H9 (cell line): Measurements from ENCODE around the gene SLC29A4. TPM values are rescaled to one million over a fixed set of nuclear protein-coding genes. Genes with fewer than 3 reads are reported as not detected.
"Not testable (repeated sequence)": the region's sequence is repeated elsewhere in the genome, so short reads cannot be mapped to it uniquely, and the experiment has no call there.

Source experiments
- DNase-seq: peaks from one replicate; pipeline ENCODE4 v3.0.0-alpha.2; 2017
- H2AFZ ChIP-seq: one replicate; pipeline ENCODE4 v1.6.1; 2013; ENCODE audit warnings: mild to moderate bottlenecking, low read length, control low read depth, moderate library complexity
- H2AK5ac ChIP-seq: 2 replicates; pipeline ENCODE4 v1.6.1; 2013; ENCODE audit warnings: low read length, control low read depth, mixed read lengths; ENCODE audit not compliant: insufficient read length
- H2BK120ac ChIP-seq: one replicate; pipeline ENCODE4 v1.6.1; 2013; ENCODE audit warnings: low read depth, mild to moderate bottlenecking, low read length, control low read depth, inconsistent platforms; ENCODE audit not compliant: poor library complexity, severe bottlenecking
- H2BK12ac ChIP-seq: 2 replicates; pipeline ENCODE4 v1.6.1; 2013; ENCODE audit warnings: low read length, control low read depth, mixed read lengths, low read depth; ENCODE audit not compliant: insufficient read length
- H2BK15ac ChIP-seq: 2 replicates; pipeline ENCODE4 v1.6.1; 2013; ENCODE audit warnings: low read depth, low read length, control low read depth
- H2BK20ac ChIP-seq: one replicate; pipeline ENCODE4 v1.6.1; 2013; ENCODE audit warnings: low read depth, mild to moderate bottlenecking, low read length, control low read depth, inconsistent platforms; ENCODE audit not compliant: poor library complexity, severe bottlenecking
- H2BK5ac ChIP-seq: 2 replicates; pipeline ENCODE4 v1.6.1; 2013; ENCODE audit warnings: low read length, control low read depth, mixed read lengths; ENCODE audit not compliant: insufficient read length
- H3K14ac ChIP-seq: 2 replicates; pipeline ENCODE4 v1.6.1; 2013; ENCODE audit warnings: low read length, control low read depth; ENCODE audit not compliant: insufficient read depth
- H3K18ac ChIP-seq: 2 replicates; pipeline ENCODE4 v1.6.1; 2013; ENCODE audit warnings: low read depth, mild to moderate bottlenecking, mixed read lengths, low read length, control low read depth; ENCODE audit not compliant: insufficient read length
- H3K23ac ChIP-seq: 2 replicates; pipeline ENCODE4 v1.6.1; 2013; ENCODE audit warnings: low read length, control low read depth, mixed read lengths, low read depth; ENCODE audit not compliant: insufficient read length
- H3K23me2 ChIP-seq: 2 replicates; pipeline ENCODE4 v1.6.1; 2013; ENCODE audit warnings: low read depth, mild to moderate bottlenecking, mixed read lengths, low read length, control low read depth; ENCODE audit not compliant: insufficient read length, poor library complexity, severe bottlenecking
- H3K27ac ChIP-seq: 2 replicates; pipeline ENCODE4 v1.5.1; 2013; ENCODE audit warnings: low read length, control low read depth, mixed read lengths, low read depth; ENCODE audit not compliant: insufficient read length
- H3K27me3 ChIP-seq: 2 replicates; pipeline ENCODE4 v1.6.1; 2013; ENCODE audit warnings: low read length, control low read depth, inconsistent platforms; ENCODE audit not compliant: insufficient read depth
- H3K4ac ChIP-seq: 2 replicates; pipeline ENCODE4 v1.6.1; 2013; ENCODE audit warnings: low read depth, mild to moderate bottlenecking, control low read depth, inconsistent platforms, low read length, moderate library complexity
- H3K4me1 ChIP-seq: 2 replicates; pipeline ENCODE4 v1.6.1; 2013; ENCODE audit warnings: low read length, control low read depth, inconsistent platforms; ENCODE audit not compliant: insufficient read depth
- H3K4me2 ChIP-seq: 2 replicates; pipeline ENCODE4 v1.6.1; 2013; ENCODE audit warnings: low read length, control low read depth, mixed read lengths; ENCODE audit not compliant: insufficient read length, insufficient read depth
- H3K56ac ChIP-seq: 2 replicates; pipeline ENCODE4 v1.6.1; 2013; ENCODE audit warnings: low read depth, mild to moderate bottlenecking, mixed read lengths, low read length, control low read depth; ENCODE audit not compliant: insufficient read length
- H3K79me1 ChIP-seq: 2 replicates; pipeline ENCODE4 v1.6.1; 2013; ENCODE audit warnings: low read depth, mild to moderate bottlenecking, moderate library complexity, low read length, control low read depth, inconsistent platforms; ENCODE audit not compliant: insufficient read depth, poor library complexity, severe bottlenecking
- H3K79me2 ChIP-seq: 2 replicates; pipeline ENCODE4 v1.6.1; 2013; ENCODE audit warnings: low read length, control low read depth, inconsistent platforms; ENCODE audit not compliant: insufficient read depth
- H3K9ac ChIP-seq: 2 replicates; pipeline ENCODE4 v1.6.1; 2013; ENCODE audit warnings: low read length, control low read depth, mixed read lengths; ENCODE audit not compliant: insufficient read length; ENCODE audit errors: extremely low read depth
- H3K9me3 ChIP-seq: one replicate; pipeline ENCODE4 v1.6.1; 2013; ENCODE audit warnings: low read depth, low read length, inconsistent platforms; ENCODE audit not compliant: control insufficient read depth
- H3T11ph ChIP-seq: one replicate; pipeline ENCODE4 v1.6.1; 2013; ENCODE audit warnings: mild to moderate bottlenecking, low read length, control low read depth, inconsistent platforms
- H4K20me1 ChIP-seq: one replicate; pipeline ENCODE4 v1.6.1; 2013; ENCODE audit not compliant: control insufficient read depth, insufficient read length, insufficient read depth
- H4K5ac ChIP-seq: 2 replicates; pipeline ENCODE4 v1.6.1; 2013; ENCODE audit warnings: low read depth, mild to moderate bottlenecking, mixed read lengths, low read length, control low read depth; ENCODE audit not compliant: insufficient read length
- H4K8ac ChIP-seq: replicated peaks from 2 replicates; pipeline ENCODE4 v1.6.1; 2013; ENCODE audit warnings: low read length, control low read depth, mixed read lengths, low read depth; ENCODE audit not compliant: insufficient read length
- H4K91ac ChIP-seq: 2 replicates; pipeline ENCODE4 v1.6.1; 2013; ENCODE audit warnings: low read depth, mild to moderate bottlenecking, moderate library complexity, mixed read lengths, low read length, control low read depth; ENCODE audit not compliant: insufficient read length
- H3K27ac Mint-ChIP-seq, 3 experiments: 2 replicates in 2 of 3; 3 replicates in 1 of 3; pipeline ENCODE4 v1.8.0; 2020 to 2021; ENCODE audit warnings: mixed read lengths in 3 of 3, mild to moderate bottlenecking in 1 of 3, moderate library complexity in 1 of 3
- H3K27me3 Mint-ChIP-seq: 2 replicates; pipeline ENCODE4 v1.8.0; 2021; ENCODE audit warnings: low read depth, mild to moderate bottlenecking, moderate library complexity, mixed read lengths
- H3K36me3 Mint-ChIP-seq, 3 experiments: 2 replicates in 2 of 3; 3 replicates in 1 of 3; pipeline ENCODE4 v1.8.0; 2020 to 2021; ENCODE audit warnings: low read depth in 3 of 3, mixed read lengths in 3 of 3; ENCODE audit not compliant: insufficient read depth in 1 of 3
- H3K4me1 Mint-ChIP-seq, 2 experiments: 2 replicates each; pipeline ENCODE4 v1.8.0; 2020; ENCODE audit warnings: mixed read lengths in 2 of 2
- H3K4me3 Mint-ChIP-seq, 2 experiments: 2 replicates in 1 of 2; 3 replicates in 1 of 2; pipeline ENCODE4 v1.8.0; 2020 to 2021; ENCODE audit warnings: mild to moderate bottlenecking in 2 of 2, mixed read lengths in 2 of 2, moderate library complexity in 1 of 2
- H3K9me3 Mint-ChIP-seq, 2 experiments: 2 replicates in 1 of 2; 3 replicates in 1 of 2; pipeline ENCODE4 v1.8.0; 2020; ENCODE audit warnings: mild to moderate bottlenecking in 2 of 2, mixed read lengths in 2 of 2, moderate library complexity in 1 of 2
- WGBS: extraction: QIAGEN DNeasy Blood & Tissue Kit; methylation state at CpG from one replicate; pipeline ENCODE4 v1.1.7; 2013; ENCODE audit warnings: missing lambda C conversion rate, low lambda C conversion rate, mixed read lengths; ENCODE audit not compliant: insufficient read length; ENCODE audit errors: extremely low coverage; 5-methylcytosine and 5-hydroxymethylcytosine counted together
- total RNA-seq: library from RNA; stranded (reverse); gene quantifications from 2 replicates; pipeline ENCODE4 v1.2.1, GENCODE V29; 2021
- TF ChIP-seq, protein P1 (sequence below): fragments of 200-600 bp; sonication (generic); conservative IDR thresholded peaks from 3 replicates; pipeline ENCODE4 v1.8.0; 2021; ENCODE audit warnings: antibody characterized with exemption, mild to moderate bottlenecking

Gene SLC29A4
- total RNA-seq, 1 experiment from 2014 or later: 12.4 TPM

DNA sequence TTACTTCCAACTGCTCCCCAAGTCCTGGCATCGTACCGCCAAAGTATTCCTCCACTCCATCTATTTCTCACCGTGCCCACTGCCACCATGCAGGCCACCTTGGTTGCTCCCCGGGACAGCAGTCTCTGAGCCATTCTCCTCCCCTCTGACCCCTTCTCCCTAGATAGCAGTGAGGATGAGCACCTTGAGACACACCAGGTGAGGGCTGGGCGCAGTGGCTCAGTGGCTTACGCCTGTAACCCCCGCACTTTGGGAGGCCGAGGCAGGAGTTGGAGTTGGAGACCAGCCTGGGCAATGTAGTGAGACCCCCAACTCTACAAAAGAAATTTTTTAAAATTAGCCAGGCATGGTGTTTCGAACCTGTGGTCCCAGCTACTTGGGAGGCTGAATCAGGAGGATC lies 4.2 kb downstream of the SLC29A4 start:
- H3K27ac ChIP-seq: no peak overlapping the region
- no CpG with 5 or more reads among the region's 9 CpGs for WGBS

DNA sequence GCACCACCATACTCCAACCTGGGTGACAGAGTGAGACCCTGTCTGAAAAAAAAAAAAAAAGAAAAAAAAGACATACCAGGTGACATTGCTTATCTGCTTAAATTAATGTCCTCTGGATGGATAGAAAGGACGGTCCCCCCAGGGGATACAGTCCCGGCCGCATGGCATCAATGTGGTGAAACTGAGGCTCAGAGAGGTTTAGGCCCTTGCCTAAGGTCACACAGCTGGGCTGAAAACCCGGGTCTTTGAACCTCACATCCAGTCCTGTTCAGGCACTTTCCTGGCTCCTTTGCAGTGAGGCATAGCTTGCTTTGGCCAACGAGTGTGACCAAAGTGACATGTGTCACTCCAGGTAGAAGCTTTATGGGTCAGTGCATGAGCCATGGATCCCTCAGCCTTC lies 4.6 kb downstream of the SLC29A4 start:
- H2BK20ac ChIP-seq, H3K27ac Mint-ChIP-seq, H2BK5ac ChIP-seq, H4K91ac ChIP-seq, H3K27me3 ChIP-seq, H3K27ac ChIP-seq, H3K4me3 Mint-ChIP-seq, H2BK12ac ChIP-seq, H3K56ac ChIP-seq, H2BK15ac ChIP-seq, H3K9me3 ChIP-seq, H3K36me3 Mint-ChIP-seq, H3K79me2 ChIP-seq, H3K9me3 Mint-ChIP-seq, H2AFZ ChIP-seq, H4K5ac ChIP-seq, H3K4me1 ChIP-seq, H3K14ac ChIP-seq, H3K4me1 Mint-ChIP-seq, H2AK5ac ChIP-seq, H3K23me2 ChIP-seq, H3K9ac ChIP-seq, H4K20me1 ChIP-seq, H3K18ac ChIP-seq, H3K79me1 ChIP-seq, H3T11ph ChIP-seq, H4K8ac ChIP-seq, H3K4me2 ChIP-seq, H2BK120ac ChIP-seq, H3K23ac ChIP-seq, DNase-seq, H3K4ac ChIP-seq: not testable (repeated sequence)
- H3K27me3 Mint-ChIP-seq: peaks cover 12% of the 10 kb centered on the region
- WGBS: no CpG with 5 or more reads among the region's 5 CpGs

More for the DNA sequence above, 4.2 kb downstream of the SLC29A4 start:
- Histone ChIP-seq H3K4me2 (no peak overlapping the region), H3K27me3 (peaks cover 2% of the 10 kb centered on the region; the same call in 1 of the 2 replicates), H2BK5ac (no peak overlapping the region), H3K18ac (no peak overlapping the region), H3K4ac (no peak overlapping the region), H3K14ac (no peak overlapping the region), H3K9ac (no peak overlapping the region), H4K91ac (no peak overlapping the region), H2BK120ac (no peak overlapping the region), H2BK12ac (no peak overlapping the region), H4K8ac (no peak overlapping the region), H2BK20ac (no peak overlapping the region), H3K9me3 (no peaks in the 10 kb centered on the region), H3K23ac (no peak overlapping the region), H2BK15ac (no peak overlapping the region), H3K79me1 (no peaks in the 10 kb centered on the region), H3T11ph (no peak overlapping the region), H4K20me1 (no peaks in the 10 kb centered on the region), H3K79me2 (no peaks in the 10 kb centered on the region), H2AFZ (no peak overlapping the region), H3K4me1 (no peaks in the 10 kb centered on the region), H4K5ac (no peak overlapping the region), H2AK5ac (no peak overlapping the region), H3K23me2 (no peaks in the 10 kb centered on the region), H3K56ac (no peak overlapping the region)
- H3K4me1 Mint-ChIP-seq: 0 out of 4 replicates have a peak, but pooled peaks cover 0 to 5% of the 10 kb centered on the region in 2 experiments
- no peak overlapping the region for H3K27ac Mint-ChIP-seq
- TF ChIP-seq, protein P1, sequence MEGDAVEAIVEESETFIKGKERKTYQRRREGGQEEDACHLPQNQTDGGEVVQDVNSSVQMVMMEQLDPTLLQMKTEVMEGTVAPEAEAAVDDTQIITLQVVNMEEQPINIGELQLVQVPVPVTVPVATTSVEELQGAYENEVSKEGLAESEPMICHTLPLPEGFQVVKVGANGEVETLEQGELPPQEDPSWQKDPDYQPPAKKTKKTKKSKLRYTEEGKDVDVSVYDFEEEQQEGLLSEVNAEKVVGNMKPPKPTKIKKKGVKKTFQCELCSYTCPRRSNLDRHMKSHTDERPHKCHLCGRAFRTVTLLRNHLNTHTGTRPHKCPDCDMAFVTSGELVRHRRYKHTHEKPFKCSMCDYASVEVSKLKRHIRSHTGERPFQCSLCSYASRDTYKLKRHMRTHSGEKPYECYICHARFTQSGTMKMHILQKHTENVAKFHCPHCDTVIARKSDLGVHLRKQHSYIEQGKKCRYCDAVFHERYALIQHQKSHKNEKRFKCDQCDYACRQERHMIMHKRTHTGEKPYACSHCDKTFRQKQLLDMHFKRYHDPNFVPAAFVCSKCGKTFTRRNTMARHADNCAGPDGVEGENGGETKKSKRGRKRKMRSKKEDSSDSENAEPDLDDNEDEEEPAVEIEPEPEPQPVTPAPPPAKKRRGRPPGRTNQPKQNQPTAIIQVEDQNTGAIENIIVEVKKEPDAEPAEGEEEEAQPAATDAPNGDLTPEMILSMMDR: no peak
- H3K36me3 Mint-ChIP-seq: peaks cover 2 to 6% (median 3%) of the 10 kb centered on the region in 3 experiments; a peak in 4 of 7 replicates
- peaks cover 12% of the 10 kb centered on the region for H3K27me3 Mint-ChIP-seq
- no peaks in the 10 kb centered on the region for H3K9me3 Mint-ChIP-seq
- H3K4me3 Mint-ChIP-seq: no peak overlapping the region
- no peak for DNase-seq
